ENCODE data around the gene MARCHF3.

DNA sequence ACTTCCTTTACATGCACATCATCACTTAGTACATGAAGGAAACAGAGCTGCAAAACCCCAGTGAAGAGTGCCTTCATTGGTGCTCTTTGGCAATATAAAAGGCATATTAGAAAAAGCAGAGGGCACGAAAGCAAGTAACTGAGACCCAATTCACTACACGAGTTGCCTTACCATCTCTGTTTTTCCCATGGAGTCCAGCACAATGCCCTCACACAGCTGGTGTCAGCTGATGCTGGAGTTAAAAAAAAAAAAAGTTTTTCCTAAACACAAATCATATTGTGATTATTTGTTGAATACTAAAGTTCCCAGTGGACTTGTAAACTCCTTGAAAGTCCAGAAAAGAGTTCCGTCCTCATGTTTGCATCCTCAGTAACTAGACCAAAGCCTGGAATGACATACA lies 25.6 kb downstream of the MARCHF3 start:
- TF ChIP-seq EZH2 (IDR thresholded peaks at IDR 0.05) (no peak), POLR2AphosphoS5 (IDR thresholded peaks at IDR 0.05; ENCODE audit: borderline replicate concordance, low read depth, low read length) (no peak), FOXP2 (optimal IDR thresholded peaks at IDR 0.05; ENCODE audit: control extremely low read depth, extremely low read length, insufficient read depth) (no peak)

All from SK-N-MC (cell line).